H1 (cell line): ENCODE data around the gene CES4A. TPM values are rescaled to one million over a fixed set of nuclear protein-coding genes. Genes with fewer than 3 reads are reported as not detected.

Experiments
- CHD1 ChIP-seq: IDR thresholded peaks from 2 replicates; pipeline ENCODE4 v1.6.1; 2012; ENCODE audit warnings: low read depth, low read length, improper control_type of control experiment
- SAP30 ChIP-seq: fragments of 300-600 bp; sonication (generic); IDR thresholded peaks from 2 replicates; pipeline ENCODE4 v1.7.1; 2012; ENCODE audit warnings: low read length, moderate library complexity, mild to moderate bottlenecking, inconsistent platforms; ENCODE audit not compliant: insufficient read depth, insufficient replicate concordance
- SP4 ChIP-seq: IDR thresholded peaks from 2 replicates; pipeline ENCODE4 v1.6.1; 2012; ENCODE audit warnings: low read length, inconsistent platforms
- SUZ12 ChIP-seq: fragments of 200-600 bp; sonication (generic); IDR thresholded peaks from 2 replicates; pipeline ENCODE4 v1.6.1; 2012; ENCODE audit warnings: mild to moderate bottlenecking, inconsistent platforms, low read length, moderate library complexity, mixed read lengths
- TAF7 ChIP-seq: optimal IDR thresholded peaks from 2 replicates; pipeline ENCODE3; 2011; ENCODE audit warnings: low read depth, mild to moderate bottlenecking, inconsistent platforms, low read length, moderate library complexity, borderline replicate concordance
- polyA plus RNA-seq, 7 experiments: library from polyadenylated mRNA; depleted of rRNA in 3 of 7; stranded (reverse) in 5 of 7; unstranded in 2 of 7; fragments of >200 nt in 5 of 7; fragments of 200-250 nt in 2 of 7; gene quantifications; 1 replicate in 5 of 7; 2 replicates in 1 of 7; 4 replicates in 1 of 7; pipeline versions ENCODE4 v1.2.1 to v1.2.3, GENCODE V29; 2011 to 2013; ENCODE audit warnings: missing spikeins in 2 of 7, mixed read lengths in 2 of 7
- total RNA-seq: library from RNA; stranded (reverse); fragmentation: NEBNext Ultra II Directional; extraction: Animal tissue kit (Norgen Biotek cat#: 25700); gene quantifications from 2 replicates; pipeline ENCODE4 v1.2.1, GENCODE V29; 2021

The CES4A gene
- total and polyA plus RNA-seq, 2 of the 8 experiments (the other 6 are each of a cell fraction or from before 2014, with no cell fraction given) = 0.93 to 1.5 TPM

DNA sequence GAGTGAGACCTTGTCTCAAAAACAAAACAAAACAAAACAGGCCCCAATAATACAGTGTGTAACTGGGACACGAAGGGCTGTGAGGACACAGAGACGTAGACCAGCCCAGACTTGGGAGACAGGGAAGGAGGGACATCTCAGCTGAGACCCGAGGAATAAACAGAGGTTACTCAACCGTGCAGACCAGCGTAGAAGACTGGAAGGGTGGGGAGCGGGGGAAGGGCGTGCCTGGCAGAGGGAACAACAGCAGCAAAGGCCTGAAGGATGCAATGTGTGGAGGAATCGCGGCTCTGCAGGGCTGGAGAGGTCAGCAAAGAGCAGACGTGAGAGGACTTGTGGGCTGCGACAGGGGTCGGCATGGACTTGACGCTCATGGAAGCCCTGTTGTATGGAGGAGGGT is 11.6 kb upstream of the CES4A start (continued):
- TF ChIP-seq CHD1 (no peak), TAF7 (no peak), SP4 (no peak), SAP30 (no peak), SUZ12 (no peak)
